ENCODE measurements around the gene BCAP31. TPM values are rescaled to one million over a fixed set of nuclear protein-coding genes. Genes with fewer than 3 reads are reported as not detected.
"Not testable (repeated sequence)": the region's sequence is repeated elsewhere in the genome, so short reads cannot be mapped to it uniquely, and the experiment has no call there.

The BCAP31 gene
- total RNA-seq, 1 experiment from 2014 or later, result 150 TPM

DNA sequence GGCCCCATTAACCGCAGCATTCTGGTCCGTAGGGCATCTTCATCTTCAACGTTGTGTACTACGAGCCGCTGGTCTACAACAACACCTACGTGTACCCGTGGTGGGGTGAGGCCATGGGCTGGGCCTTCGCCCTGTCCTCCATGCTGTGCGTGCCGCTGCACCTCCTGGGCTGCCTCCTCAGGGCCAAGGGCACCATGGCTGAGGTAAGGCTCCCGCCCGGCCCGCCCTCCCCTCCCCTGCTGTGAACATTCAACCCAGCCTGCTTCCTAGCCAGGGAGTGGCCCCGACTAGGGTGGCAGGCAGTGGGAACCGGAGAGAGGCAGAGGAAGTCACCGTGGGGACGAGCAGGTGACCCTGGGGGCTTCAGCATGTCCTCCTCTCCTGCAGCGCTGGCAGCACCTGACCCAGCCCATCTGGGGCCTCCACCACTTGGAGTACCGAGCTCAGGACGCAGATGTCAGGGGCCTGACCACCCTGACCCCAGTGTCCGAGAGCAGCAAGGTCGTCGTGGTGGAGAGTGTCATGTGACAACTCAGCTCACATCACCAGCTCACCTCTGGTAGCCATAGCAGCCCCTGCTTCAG, 29.4 kb downstream of the BCAP31 start (continued):
- TF ChIP-seq, protein P1, sequence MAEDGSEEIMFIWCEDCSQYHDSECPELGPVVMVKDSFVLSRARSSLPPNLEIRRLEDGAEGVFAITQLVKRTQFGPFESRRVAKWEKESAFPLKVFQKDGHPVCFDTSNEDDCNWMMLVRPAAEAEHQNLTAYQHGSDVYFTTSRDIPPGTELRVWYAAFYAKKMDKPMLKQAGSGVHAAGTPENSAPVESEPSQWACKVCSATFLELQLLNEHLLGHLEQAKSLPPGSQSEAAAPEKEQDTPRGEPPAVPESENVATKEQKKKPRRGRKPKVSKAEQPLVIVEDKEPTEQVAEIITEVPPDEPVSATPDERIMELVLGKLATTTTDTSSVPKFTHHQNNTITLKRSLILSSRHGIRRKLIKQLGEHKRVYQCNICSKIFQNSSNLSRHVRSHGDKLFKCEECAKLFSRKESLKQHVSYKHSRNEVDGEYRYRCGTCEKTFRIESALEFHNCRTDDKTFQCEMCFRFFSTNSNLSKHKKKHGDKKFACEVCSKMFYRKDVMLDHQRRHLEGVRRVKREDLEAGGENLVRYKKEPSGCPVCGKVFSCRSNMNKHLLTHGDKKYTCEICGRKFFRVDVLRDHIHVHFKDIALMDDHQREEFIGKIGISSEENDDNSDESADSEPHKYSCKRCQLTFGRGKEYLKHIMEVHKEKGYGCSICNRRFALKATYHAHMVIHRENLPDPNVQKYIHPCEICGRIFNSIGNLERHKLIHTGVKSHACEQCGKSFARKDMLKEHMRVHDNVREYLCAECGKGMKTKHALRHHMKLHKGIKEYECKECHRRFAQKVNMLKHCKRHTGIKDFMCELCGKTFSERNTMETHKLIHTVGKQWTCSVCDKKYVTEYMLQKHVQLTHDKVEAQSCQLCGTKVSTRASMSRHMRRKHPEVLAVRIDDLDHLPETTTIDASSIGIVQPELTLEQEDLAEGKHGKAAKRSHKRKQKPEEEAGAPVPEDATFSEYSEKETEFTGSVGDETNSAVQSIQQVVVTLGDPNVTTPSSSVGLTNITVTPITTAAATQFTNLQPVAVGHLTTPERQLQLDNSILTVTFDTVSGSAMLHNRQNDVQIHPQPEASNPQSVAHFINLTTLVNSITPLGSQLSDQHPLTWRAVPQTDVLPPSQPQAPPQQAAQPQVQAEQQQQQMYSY (CRISPR knock-in tag; IDR thresholded peaks at IDR 0.05), result no peak
- TF ChIP-seq ESRRA (CRISPR knock-in tag; IDR thresholded peaks at IDR 0.05; ENCODE audit: borderline replicate concordance), result no peak
- TF ChIP-seq TEAD4 (CRISPR knock-in tag; IDR thresholded peaks at IDR 0.05), result no peak
- TF ChIP-seq, protein P2, sequence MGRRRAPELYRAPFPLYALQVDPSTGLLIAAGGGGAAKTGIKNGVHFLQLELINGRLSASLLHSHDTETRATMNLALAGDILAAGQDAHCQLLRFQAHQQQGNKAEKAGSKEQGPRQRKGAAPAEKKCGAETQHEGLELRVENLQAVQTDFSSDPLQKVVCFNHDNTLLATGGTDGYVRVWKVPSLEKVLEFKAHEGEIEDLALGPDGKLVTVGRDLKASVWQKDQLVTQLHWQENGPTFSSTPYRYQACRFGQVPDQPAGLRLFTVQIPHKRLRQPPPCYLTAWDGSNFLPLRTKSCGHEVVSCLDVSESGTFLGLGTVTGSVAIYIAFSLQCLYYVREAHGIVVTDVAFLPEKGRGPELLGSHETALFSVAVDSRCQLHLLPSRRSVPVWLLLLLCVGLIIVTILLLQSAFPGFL (CRISPR knock-in tag; IDR thresholded peaks at IDR 0.05; ENCODE audit: borderline replicate concordance), result no peak
- no peak for TF ChIP-seq ELF4 (CRISPR knock-in tag; IDR thresholded peaks at IDR 0.05; ENCODE audit: low read depth)

DNA sequence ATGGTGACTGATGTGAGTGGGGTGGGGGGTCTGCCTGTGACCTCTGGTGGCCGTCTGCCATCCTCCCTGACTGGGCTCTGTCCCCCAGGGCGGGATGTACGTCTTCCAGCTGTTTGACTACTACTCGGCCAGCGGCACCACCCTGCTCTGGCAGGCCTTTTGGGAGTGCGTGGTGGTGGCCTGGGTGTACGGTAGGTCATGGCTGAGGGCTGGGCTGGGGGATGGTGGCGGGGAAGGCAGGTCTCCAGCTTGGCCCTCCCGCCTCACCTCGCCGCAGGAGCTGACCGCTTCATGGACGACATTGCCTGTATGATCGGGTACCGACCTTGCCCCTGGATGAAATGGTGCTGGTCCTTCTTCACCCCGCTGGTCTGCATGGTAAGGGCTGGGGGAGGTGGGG, 29.9 kb downstream of the BCAP31 start:
- ATAC-seq; H3K36me3 Mint-ChIP-seq; H3K27ac Mint-ChIP-seq; DNase-seq (ENCODE audit: low spot score); H3K27me3 Mint-ChIP-seq (ENCODE audit: low read depth); H3K4me3 Mint-ChIP-seq; H3K9me3 Mint-ChIP-seq; POLR2A ChIA-PET; H3K4me1 Mint-ChIP-seq: not testable (repeated sequence)
- CTCF ChIA-PET, result interaction anchor here (0.6 to 2.8 kb wide), 2 partner anchors 26 to 42 kb away, joined by 3 to 6 read pairs; no protein-coding TSS in a partner anchor

DNA sequence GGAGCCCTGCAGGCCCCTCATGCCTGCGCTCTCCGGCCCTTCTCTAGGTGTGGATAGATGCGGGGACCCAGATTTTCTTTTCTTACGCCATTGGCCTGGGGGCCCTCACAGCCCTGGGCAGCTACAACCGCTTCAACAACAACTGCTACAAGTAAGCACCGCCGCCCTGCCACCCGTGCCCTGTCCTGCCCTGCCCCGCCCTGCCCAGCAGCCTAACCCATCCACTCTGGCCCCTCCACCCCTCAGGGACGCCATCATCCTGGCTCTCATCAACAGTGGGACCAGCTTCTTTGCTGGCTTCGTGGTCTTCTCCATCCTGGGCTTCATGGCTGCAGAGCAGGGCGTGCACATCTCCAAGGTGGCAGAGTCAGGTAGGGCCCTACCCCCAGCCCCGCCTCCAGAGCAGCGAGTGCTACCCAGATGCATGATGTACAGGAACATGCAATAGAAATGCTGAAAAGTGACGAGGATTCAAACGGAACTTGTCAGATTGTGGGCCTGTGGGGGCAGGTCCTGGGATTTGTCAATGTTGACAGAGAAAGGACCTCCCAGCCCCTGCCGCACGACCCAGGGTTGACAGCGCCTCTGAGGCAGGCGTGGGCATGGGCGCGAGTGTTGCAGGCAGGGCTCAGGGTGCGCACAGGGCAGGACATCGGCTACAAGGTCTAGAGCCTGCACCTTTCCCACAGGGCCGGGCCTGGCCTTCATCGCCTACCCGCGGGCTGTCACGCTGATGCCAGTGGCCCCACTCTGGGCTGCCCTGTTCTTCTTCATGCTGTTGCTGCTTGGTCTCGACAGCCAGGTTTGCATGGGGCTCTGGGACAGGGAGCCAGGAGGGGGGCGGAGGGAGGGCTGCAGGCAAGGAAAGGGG, 30.7 kb downstream of the BCAP31 start:
- H3K9me3 Mint-ChIP-seq, result no peaks in the 10 kb centered on the region
- ATAC-seq, result no peak
- no peak for DNase-seq (ENCODE audit: low spot score)
- no peaks in the 10 kb centered on the region for H3K4me1 Mint-ChIP-seq
- H3K27ac Mint-ChIP-seq, result no peak overlapping the region
- CTCF ChIA-PET, result no interaction called here
- H3K36me3 Mint-ChIP-seq, result 0 out of 2 replicates have a peak, but pooled peaks cover 3% of the 10 kb centered on the region
- POLR2A ChIA-PET, result no interaction called here
- H3K4me3 Mint-ChIP-seq, result no peak overlapping the region
- TF ChIP-seq, protein P3, sequence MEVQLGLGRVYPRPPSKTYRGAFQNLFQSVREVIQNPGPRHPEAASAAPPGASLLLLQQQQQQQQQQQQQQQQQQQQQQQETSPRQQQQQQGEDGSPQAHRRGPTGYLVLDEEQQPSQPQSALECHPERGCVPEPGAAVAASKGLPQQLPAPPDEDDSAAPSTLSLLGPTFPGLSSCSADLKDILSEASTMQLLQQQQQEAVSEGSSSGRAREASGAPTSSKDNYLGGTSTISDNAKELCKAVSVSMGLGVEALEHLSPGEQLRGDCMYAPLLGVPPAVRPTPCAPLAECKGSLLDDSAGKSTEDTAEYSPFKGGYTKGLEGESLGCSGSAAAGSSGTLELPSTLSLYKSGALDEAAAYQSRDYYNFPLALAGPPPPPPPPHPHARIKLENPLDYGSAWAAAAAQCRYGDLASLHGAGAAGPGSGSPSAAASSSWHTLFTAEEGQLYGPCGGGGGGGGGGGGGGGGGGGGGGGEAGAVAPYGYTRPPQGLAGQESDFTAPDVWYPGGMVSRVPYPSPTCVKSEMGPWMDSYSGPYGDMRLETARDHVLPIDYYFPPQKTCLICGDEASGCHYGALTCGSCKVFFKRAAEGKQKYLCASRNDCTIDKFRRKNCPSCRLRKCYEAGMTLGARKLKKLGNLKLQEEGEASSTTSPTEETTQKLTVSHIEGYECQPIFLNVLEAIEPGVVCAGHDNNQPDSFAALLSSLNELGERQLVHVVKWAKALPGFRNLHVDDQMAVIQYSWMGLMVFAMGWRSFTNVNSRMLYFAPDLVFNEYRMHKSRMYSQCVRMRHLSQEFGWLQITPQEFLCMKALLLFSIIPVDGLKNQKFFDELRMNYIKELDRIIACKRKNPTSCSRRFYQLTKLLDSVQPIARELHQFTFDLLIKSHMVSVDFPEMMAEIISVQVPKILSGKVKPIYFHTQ (CRISPR knock-in tag; IDR thresholded peaks at IDR 0.05), result no peak
- TF ChIP-seq, protein P4, sequence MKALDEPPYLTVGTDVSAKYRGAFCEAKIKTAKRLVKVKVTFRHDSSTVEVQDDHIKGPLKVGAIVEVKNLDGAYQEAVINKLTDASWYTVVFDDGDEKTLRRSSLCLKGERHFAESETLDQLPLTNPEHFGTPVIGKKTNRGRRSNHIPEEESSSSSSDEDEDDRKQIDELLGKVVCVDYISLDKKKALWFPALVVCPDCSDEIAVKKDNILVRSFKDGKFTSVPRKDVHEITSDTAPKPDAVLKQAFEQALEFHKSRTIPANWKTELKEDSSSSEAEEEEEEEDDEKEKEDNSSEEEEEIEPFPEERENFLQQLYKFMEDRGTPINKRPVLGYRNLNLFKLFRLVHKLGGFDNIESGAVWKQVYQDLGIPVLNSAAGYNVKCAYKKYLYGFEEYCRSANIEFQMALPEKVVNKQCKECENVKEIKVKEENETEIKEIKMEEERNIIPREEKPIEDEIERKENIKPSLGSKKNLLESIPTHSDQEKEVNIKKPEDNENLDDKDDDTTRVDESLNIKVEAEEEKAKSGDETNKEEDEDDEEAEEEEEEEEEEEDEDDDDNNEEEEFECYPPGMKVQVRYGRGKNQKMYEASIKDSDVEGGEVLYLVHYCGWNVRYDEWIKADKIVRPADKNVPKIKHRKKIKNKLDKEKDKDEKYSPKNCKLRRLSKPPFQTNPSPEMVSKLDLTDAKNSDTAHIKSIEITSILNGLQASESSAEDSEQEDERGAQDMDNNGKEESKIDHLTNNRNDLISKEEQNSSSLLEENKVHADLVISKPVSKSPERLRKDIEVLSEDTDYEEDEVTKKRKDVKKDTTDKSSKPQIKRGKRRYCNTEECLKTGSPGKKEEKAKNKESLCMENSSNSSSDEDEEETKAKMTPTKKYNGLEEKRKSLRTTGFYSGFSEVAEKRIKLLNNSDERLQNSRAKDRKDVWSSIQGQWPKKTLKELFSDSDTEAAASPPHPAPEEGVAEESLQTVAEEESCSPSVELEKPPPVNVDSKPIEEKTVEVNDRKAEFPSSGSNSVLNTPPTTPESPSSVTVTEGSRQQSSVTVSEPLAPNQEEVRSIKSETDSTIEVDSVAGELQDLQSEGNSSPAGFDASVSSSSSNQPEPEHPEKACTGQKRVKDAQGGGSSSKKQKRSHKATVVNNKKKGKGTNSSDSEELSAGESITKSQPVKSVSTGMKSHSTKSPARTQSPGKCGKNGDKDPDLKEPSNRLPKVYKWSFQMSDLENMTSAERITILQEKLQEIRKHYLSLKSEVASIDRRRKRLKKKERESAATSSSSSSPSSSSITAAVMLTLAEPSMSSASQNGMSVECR (CRISPR knock-in tag; IDR thresholded peaks at IDR 0.05; ENCODE audit: borderline replicate concordance), result no peak
- TF ChIP-seq PRRX2 (CRISPR knock-in tag; IDR thresholded peaks at IDR 0.05) (no peak), ZNF121 (CRISPR knock-in tag; IDR thresholded peaks at IDR 0.05) (no peak), ZNF219 (CRISPR knock-in tag; IDR thresholded peaks at IDR 0.05; ENCODE audit: borderline replicate concordance) (no peak), GABPB1 (CRISPR knock-in tag; IDR thresholded peaks at IDR 0.05) (no peak), ZNF671 (CRISPR knock-in tag; IDR thresholded peaks at IDR 0.05) (no peak), NFE2L1 (CRISPR knock-in tag; IDR thresholded peaks at IDR 0.05) (no peak), NR1H2 (CRISPR knock-in tag; IDR thresholded peaks at IDR 0.05) (no peak)
- TF ChIP-seq, protein P5, sequence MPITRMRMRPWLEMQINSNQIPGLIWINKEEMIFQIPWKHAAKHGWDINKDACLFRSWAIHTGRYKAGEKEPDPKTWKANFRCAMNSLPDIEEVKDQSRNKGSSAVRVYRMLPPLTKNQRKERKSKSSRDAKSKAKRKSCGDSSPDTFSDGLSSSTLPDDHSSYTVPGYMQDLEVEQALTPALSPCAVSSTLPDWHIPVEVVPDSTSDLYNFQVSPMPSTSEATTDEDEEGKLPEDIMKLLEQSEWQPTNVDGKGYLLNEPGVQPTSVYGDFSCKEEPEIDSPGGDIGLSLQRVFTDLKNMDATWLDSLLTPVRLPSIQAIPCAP (CRISPR knock-in tag; IDR thresholded peaks at IDR 0.05), result no peak
- TF ChIP-seq, protein P6, sequence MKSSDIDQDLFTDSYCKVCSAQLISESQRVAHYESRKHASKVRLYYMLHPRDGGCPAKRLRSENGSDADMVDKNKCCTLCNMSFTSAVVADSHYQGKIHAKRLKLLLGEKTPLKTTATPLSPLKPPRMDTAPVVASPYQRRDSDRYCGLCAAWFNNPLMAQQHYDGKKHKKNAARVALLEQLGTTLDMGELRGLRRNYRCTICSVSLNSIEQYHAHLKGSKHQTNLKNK (CRISPR knock-in tag; IDR thresholded peaks at IDR 0.05), result no peak
- H3K27me3 Mint-ChIP-seq (ENCODE audit: low read depth), result no peaks in the 10 kb centered on the region

All from WTC11 (cell line).